ENCODE results near the gene MCM6. TPM values are rescaled to one million over a fixed set of nuclear protein-coding genes. Genes with fewer than 3 reads are reported as not detected.

Gene MCM6
- polyA plus RNA-seq, 1 of the 3 experiments (the other 2 are of a cell fraction), result 18.4 TPM

- TF ChIP-seq RAD21 (IDR thresholded peaks at IDR 0.05; ENCODE audit: low read length) (no peak), SIN3A (IDR thresholded peaks at IDR 0.05; ENCODE audit: borderline replicate concordance, low read depth, low read length) (no peak), TCF12 (IDR thresholded peaks at IDR 0.05) (no peak), MXI1 (IDR thresholded peaks at IDR 0.05; ENCODE audit: low read depth, low read length) (no peak), REST (IDR thresholded peaks at IDR 0.05; ENCODE audit: low read depth, low read length) (no peak)
These were observed 31.8 kb downstream of the MCM6 start (continued) for GRCh38 chr2:135844301-135844895.

- H3F3A ChIP-seq (replicated peaks; ENCODE audit: insufficient read depth), result no peaks in the 10 kb centered on the region
- no peak overlapping the region for H2AFZ ChIP-seq (ENCODE audit: low read depth)
- no peak for DNase-seq
- no peak overlapping the region for H3K4me2 ChIP-seq
- H3K4me3 ChIP-seq (ENCODE audit: low read depth in 2 of 2, low read length in 1 of 2), result no peak overlapping the region
- no peaks in the 10 kb centered on the region for H3K79me2 ChIP-seq (ENCODE audit: insufficient read depth)
- TF ChIP-seq USF2 (IDR thresholded peaks at IDR 0.05; ENCODE audit: borderline replicate concordance, low read depth, low read length), result no peak
- no peak for TF ChIP-seq GABPA (IDR thresholded peaks at IDR 0.05; ENCODE audit: low read depth)
- TF ChIP-seq TEAD4 (IDR thresholded peaks at IDR 0.05; ENCODE audit: borderline replicate concordance, insufficient read depth), result no peak
- no peak for TF ChIP-seq REST (IDR thresholded peaks at IDR 0.05; ENCODE audit: low read depth, low read length)
- TF ChIP-seq EZH2phosphoT487 (IDR thresholded peaks at IDR 0.05; ENCODE audit: borderline replicate concordance, low read depth), result no peak
- no peaks in the 10 kb centered on the region for H3K9me2 ChIP-seq
- peaks cover 34 to 45% of the 10 kb centered on the region in 2 experiments for H3K36me3 ChIP-seq (replicated peaks in 1 of 2; ENCODE audit: control insufficient read depth in 1 of 2, insufficient read depth in 2 of 2, low read length in 1 of 2)
- no peak overlapping the region for H3K9ac ChIP-seq
- H3K4me1 ChIP-seq (ENCODE audit: control insufficient read depth in 1 of 2, insufficient read depth in 2 of 2, low read depth in 1 of 2, low read length in 1 of 2), result peaks cover 11 to 16% of the 10 kb centered on the region in 2 experiments; a peak in 3 of 4 replicates
- H3K9me3 ChIP-seq, result no peaks in the 10 kb centered on the region
- H3K27ac ChIP-seq (ENCODE audit: low read depth in 2 of 2, low read length in 1 of 2), result no peak overlapping the region
- H4K20me1 ChIP-seq (ENCODE audit: insufficient read depth), result no peaks in the 10 kb centered on the region
- ChIA-PET CTCF (no interaction called here), POLR2A (no interaction called here)
- 86% methylated on average over 3 of the region's 3 CpGs for WGBS (ENCODE audit: low lambda C conversion rate)
- no peaks in the 10 kb centered on the region for H3K27me3 ChIP-seq (ENCODE audit: insufficient read depth)
These were observed 32.6 kb downstream of the MCM6 start for GRCh38 chr2:135843671-135844070.
